DMS114 treated with DMSO at 0.1 percent for 48 hours (cell line): ENCODE data around the gene C1S.
"Not testable (repeated sequence)": the region's sequence is repeated elsewhere in the genome, so short reads cannot be mapped to it uniquely, and the experiment has no call there.

Source experiments
- DNase-seq: peaks from one replicate; lab custom pipeline; 2025; ENCODE audit not compliant: unreplicated experiment; lab: John Stamatoyannopoulos, UW

The C1S gene

GRCh38 chr12:7046383-7047105, 14.0 kb upstream of the C1S start:
- DNase-seq: no peak

GRCh38 chr12:7047306-7047705, 13.2 kb upstream of the C1S start:
- DNase-seq: no peak

GRCh38 chr12:7049445-7049951, 11.0 kb upstream of the C1S start:
- DNase-seq: not testable (repeated sequence)

- DNase-seq: not testable (repeated sequence)
Observed at GRCh38 chr12:7049973-7050372, 10.5 kb upstream of the C1S start.

GRCh38 chr12:7054925-7055324, 5.6 kb upstream of the C1S start:
- DNase-seq: no peak

GRCh38 chr12:7055736-7056135, 4.8 kb upstream of the C1S start:
- not testable (repeated sequence) for DNase-seq

- DNase-seq: no peak
Observed at GRCh38 chr12:7058163-7058845, 2.2 kb upstream of the C1S start.

- DNase-seq: no peak
Observed at GRCh38 chr12:7058850-7059395, 1.6 kb upstream of the C1S start.

GRCh38 chr12:7059780-7060179, 738 bp upstream of the C1S start:
- DNase-seq: no peak

GRCh38 chr12:7061138-7061537, 620 bp downstream of the C1S start:
- DNase-seq: no peak

- no peak for DNase-seq
Observed at GRCh38 chr12:7061596-7061995, 1.1 kb downstream of the C1S start.

- DNase-seq: no peak
Observed at GRCh38 chr12:7064516-7064915, 4.0 kb downstream of the C1S start.

GRCh38 chr12:7065073-7065623, 4.6 kb downstream of the C1S start:
- no peak for DNase-seq

GRCh38 chr12:7066596-7066995, 6.1 kb downstream of the C1S start:
- DNase-seq: no peak

- no peak for DNase-seq
Observed at GRCh38 chr12:7067096-7067495, 6.6 kb downstream of the C1S start.

GRCh38 chr12:7068240-7068993, 7.9 kb downstream of the C1S start:
- DNase-seq: no peak

GRCh38 chr12:7068994-7069346, 8.5 kb downstream of the C1S start:
- no peak for DNase-seq

- DNase-seq: no peak
Observed at GRCh38 chr12:7069386-7069785, 8.9 kb downstream of the C1S start.

- DNase-seq: no peak
Observed at GRCh38 chr12:7072035-7072434, 11.5 kb downstream of the C1S start.

- no peak for DNase-seq
Observed at GRCh38 chr12:7072554-7072953, 12.0 kb downstream of the C1S start.

GRCh38 chr12:7073946-7074345, 13.4 kb downstream of the C1S start:
- no peak for DNase-seq
